Left ventricle myocardium superior (tissue), 1 donor: Measurements from ENCODE around the gene CCL11. TPM values are rescaled to one million over a fixed set of nuclear protein-coding genes. Genes with fewer than 3 reads are reported as not detected.

Source experiments
- ATAC-seq: fragments of 200-7000 bp; cut with Tn5 transposase; one replicate; pipeline ENCODE4 v1.9.1; 2020; ENCODE audit warnings: mild to moderate bottlenecking, moderate library complexity
- DNase-seq: peaks from one replicate; pipeline ENCODE4 v3.0.0-alpha.2; 2020
- intact Hi-C: fragments of 100-400 bp; cut with micrococcal nuclease; formaldehyde crosslinking; loops from one replicate; pipeline ENCODE4 v1.11.0; 2022
- long read RNA-seq: library from polyadenylated mRNA; unstranded; transcript quantifications from one replicate; pipeline ENCODE4 v2.0.0, GENCODE V29; 2021
- total RNA-seq: library from RNA; stranded (reverse); fragmentation: NEBNext Ultra II Directional; extraction: Animal tissue kit (Norgen Biotek cat#: 25700); gene quantifications from one replicate; pipeline ENCODE4 v1.2.1, GENCODE V29; 2021
- donor health status: DM: no; HTN: yes; CAD: no; lungs with severe emphysema.

Gene CCL11
- 5.4 TPM for total RNA-seq
- long read RNA-seq, transcript CCL11-201 (3 exons, 1,079 nt) = major isoform, 5 of 5 reads
- long read RNA-seq, partial matches to known transcripts = 0 of 5 reads
- long read RNA-seq, other reads (novel, unspliced or antisense) = 0 of 5 reads

- ATAC-seq = peak; percentile 86
- peak; percentile 29 for DNase-seq
- intact Hi-C loops = no loop called here
These were observed at the start of gene CCL11 for GRCh38 chr17:34285286-34285792. CCL11 (plus strand) TSS chr17:34285742; CDS start chr17:34285809, 67 bp downstream.

GRCh38 chr17:34236281-34236892, 49.2 kb upstream of the CCL11 start:
- no peak for DNase-seq
- no peak for ATAC-seq
- intact Hi-C loops = no loop called here

- intact Hi-C loops = no loop called here
These were observed 48.1 kb upstream of the CCL11 start for GRCh38 chr17:34237458-34237857.

GRCh38 chr17:34241062-34241461, 44.5 kb upstream of the CCL11 start:
- intact Hi-C loops = no loop called here

More at GRCh38 chr17:34237458-34237857, 48.1 kb upstream of the CCL11 start:
- DNase-seq = no peak
- ATAC-seq = no peak

DNA sequence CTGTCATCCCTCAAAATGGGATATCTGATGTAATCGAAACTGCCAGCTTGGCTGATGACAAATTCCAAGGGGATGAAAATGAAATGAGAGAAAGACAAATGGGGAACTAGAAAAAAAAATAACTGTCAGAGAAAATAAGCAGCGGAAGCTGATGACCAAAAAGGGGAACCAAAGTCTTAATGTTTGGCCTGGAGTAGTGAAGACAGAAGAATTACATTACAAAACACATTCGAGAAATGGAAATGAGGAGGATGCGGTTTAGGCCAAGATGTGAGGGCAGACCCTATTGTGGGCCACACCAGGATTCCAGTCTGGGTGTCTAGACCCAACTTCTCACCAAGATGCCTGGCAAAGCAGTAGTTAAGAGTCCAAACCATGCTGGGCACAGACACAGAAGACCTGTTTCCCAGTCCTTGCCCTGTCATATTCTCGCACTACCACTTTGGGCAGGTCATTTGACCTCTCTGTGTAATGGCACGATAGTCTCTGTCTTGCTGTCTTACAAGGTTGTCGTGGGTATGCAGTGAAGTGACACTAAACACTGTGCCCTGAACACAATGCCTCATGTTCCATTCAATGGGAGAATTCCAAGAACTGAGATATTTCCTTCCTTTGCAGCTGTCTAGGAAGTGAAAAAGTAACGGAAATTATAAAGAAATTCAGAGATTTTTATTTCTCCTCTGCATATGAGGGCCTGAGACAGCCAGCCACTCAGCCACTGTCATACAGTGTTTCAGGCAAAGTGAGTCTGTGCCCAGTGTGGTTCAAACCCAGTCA, 42.8 kb upstream of the CCL11 start:
- ATAC-seq (peak; percentile 31), DNase-seq (no peak)
- intact Hi-C loops = no loop called here

More at GRCh38 chr17:34241062-34241461, 44.5 kb upstream of the CCL11 start:
- peak; percentile 86 for DNase-seq
- peak; percentile 89 for ATAC-seq

GRCh38 chr17:34243364-34244320, 41.9 kb upstream of the CCL11 start:
- intact Hi-C loops = no loop called here

DNA sequence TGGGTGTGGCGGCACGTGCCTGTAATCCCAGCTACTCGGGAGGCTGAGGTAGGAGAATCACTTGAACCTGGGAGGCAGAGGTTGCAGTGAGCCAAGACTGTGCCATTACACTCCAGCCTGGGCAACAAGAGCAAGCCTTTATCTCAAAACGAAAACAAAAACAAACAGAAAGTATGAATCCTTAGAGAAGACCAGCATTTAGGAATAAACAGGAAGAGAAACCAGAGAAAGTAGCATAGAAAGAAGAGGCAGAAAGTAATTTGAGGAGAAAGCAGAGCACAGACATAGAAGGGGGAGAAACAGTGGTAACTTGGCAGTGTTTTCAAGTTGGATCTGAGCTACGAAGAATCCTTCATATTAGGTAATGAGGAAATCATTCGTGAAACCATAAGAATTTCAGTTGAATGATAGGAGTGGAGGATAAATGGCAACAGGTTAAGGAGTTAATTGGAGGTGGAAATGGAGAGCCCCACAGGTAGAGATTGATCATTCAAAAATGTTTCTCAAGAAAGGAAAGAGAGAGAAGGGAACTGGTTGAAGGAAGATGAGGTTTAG, 40.1 kb upstream of the CCL11 start:
- ATAC-seq = no peak
- intact Hi-C loops = no loop called here

More at GRCh38 chr17:34243364-34244320, 41.9 kb upstream of the CCL11 start:
- DNase-seq (no peak), ATAC-seq (no peak)

DNA sequence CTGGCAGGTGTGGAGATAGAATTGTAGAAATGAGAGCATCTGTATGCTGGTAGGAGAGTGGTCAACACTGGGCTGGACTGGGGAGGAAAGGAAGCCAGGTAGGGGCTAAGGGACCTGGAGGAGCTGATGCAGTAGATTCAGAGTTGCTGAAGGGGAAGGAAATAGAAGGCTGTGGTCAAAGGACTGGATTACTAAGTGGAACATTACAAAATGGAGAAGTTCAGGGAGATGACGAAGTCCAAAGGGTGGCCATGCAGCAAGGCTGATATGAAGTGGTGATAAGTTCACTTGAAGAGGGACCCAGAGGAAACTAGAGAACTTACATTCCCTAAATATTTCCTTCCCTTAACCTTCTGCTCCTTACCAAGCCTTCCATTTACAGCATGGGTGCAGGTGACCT, 39.1 kb upstream of the CCL11 start:
- ATAC-seq (peak; percentile 11), DNase-seq (no peak)
- intact Hi-C loops = no loop called here

More for the DNA sequence above, 40.1 kb upstream of the CCL11 start:
- no peak for DNase-seq

DNA sequence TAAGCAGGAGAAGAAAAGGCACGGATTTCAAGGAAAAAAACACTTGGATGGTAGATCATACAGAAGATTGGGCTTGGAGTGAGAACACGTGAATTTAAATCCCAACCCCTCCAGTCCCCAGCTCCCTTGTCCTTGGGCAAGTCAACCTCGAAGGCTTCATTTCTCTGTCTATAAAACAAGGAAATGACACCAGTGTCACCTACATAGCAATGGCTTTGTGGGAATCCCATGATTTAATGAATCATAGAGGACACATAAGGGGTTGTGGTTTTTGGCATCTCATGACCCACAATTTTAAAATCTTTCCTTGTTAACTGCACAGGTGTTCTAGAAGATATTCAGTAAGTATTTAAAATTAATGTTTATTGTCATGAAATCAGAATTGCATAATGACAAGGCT, 38.7 kb upstream of the CCL11 start:
- intact Hi-C loops = no loop called here
- DNase-seq (no peak), ATAC-seq (no peak)

DNA sequence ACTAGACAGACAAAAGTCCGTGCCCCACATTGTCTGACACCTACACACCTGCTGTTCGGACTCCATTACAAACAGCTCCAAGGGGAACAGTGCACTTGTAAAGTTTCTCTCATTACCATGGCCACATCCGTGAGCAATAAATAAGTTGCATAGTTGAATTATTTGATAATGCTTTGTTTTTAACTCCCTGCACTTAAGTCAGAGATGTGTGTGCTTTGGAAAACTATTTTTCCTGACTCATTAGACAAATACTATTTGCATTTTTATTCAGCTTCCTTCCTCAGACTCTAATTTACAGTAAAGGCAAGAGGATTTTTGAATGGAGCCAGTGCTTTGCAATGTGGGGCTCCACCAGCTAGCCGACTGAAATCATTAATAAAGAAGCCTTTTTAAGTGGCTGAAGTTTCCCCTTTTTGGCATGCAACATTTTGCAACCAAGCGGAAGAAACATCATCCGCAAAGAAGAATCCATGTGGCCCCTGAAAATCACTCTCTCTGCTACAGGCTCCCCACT, 37.0 kb upstream of the CCL11 start:
- ATAC-seq (peak; percentile 1), DNase-seq (no peak)
- intact Hi-C loops = no loop called here

- no peak for ATAC-seq
- intact Hi-C loops = no loop called here
- DNase-seq = no peak
These were observed 36.5 kb upstream of the CCL11 start for GRCh38 chr17:34249061-34249460.

DNA sequence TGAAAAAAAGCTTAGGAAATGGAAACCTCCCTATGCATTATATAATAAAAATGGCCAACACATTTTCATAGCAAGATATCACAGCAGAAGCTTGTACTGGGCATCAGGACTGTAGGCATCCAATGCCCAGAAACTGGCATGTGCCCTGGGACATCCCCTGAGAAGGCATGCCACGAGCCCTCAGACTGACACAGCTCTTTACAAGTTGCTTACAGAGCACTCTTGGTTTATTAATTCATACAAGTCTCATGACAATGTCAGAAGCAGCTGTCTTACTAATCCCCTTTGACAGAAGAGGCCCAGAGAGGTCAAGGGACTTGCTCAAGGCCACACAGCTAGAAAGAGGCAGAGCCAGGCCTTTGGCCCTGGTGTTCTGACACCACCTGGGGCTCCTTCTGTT, 36.1 kb upstream of the CCL11 start:
- peak; percentile 44 for DNase-seq
- peak; percentile 12 for ATAC-seq
- intact Hi-C loops = no loop called here

- ATAC-seq (no peak), DNase-seq (no peak)
- intact Hi-C loops = no loop called here
These were observed 34.4 kb upstream of the CCL11 start for GRCh38 chr17:34251186-34251585.

DNA sequence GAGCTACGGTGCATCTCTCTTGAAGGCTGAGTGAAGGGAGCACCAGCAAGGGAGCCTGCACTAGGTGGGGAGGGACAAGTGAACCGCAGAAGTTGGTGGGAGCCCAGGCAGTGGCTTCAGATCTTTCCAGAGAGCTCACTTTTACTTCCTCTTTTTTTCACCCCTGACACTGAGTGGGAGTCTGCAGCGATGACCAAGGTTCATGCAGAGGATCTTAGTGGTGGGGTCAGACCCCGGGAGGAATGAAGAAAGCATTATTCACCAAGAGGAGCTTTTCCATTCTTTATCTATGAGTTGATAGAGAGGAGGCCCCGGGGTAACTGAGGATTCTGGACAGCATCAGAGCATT, 33.5 kb upstream of the CCL11 start:
- intact Hi-C loops = no loop called here
- DNase-seq (peak; percentile 49), ATAC-seq (no peak)

DNA sequence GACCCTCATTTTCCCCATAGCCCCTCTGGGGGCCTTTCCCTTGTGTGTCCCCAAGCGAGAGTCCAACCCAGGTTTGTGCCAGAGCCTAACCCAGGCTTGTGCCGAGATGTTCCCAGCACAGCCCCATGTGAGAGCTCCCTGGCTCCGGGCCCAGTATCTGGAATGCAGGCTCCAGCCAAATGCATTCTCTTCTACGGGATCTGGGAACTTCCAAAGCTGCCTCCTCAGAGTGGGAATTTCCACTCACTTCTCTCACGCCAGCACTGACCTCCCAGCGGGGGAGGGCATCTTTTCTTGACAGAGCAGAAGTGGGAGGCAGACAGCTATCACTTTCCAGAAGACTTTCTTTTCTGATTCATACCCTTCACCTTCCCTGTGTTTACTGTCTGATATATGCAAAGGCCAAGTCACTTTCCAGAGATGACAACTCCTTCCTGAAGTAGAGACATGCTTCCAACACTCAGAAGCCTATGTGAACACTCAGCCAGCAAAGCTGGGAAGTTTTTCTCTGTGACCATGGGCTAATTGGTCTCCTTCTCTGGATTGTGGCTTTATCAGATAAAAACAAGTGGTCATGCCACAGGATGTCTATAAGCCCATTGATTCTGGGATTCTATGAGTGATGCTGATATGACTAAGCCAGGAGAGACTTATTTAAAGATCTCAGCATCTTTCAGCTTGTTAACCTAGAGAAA, 33.0 kb upstream of the CCL11 start:
- DNase-seq (peak; percentile 98), ATAC-seq (peak; percentile 85)
- intact Hi-C loops = no loop called here

DNA sequence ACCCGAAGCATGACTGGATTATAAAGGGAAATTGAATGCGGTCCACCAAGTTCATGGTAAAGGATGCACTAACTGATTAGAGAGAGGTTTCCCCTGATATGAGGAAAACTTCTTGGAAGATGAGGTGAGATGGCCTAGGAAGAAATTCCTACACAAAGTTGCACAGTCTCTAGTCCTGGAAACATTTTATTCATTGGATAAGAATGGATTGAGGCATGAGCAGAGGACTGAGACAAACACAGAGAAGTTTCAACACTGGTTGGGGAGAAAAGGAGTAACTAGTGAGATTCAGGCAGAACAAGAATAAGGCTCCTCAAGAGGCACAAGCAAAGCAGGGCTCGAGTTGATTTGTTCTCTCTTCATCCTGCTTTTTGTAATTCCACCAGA, 32.4 kb upstream of the CCL11 start:
- no peak for DNase-seq
- intact Hi-C loops = no loop called here

DNA sequence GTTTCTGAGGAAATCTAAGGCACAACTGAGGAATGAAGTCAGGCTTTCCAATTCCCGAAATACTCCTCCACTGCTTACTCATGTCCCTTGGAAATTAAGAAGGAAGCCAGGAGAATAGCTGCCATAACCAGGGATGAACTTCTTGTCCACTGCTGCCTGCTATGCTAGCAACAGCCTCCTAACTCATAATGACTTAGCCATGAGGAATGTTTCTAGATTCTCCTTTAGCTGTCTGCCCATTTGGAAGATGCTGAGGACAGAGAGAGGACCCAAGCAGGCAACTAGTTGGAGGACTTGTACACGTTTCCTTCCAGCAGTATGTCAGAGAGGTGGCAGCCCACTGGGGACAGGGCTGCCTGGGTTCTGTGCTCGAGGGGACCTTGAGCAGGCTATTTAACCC, 31.4 kb upstream of the CCL11 start:
- ATAC-seq (peak; percentile 57), DNase-seq (no peak)
- intact Hi-C loops = no loop called here

More for the DNA sequence above, 32.4 kb upstream of the CCL11 start:
- ATAC-seq = no peak
